HG03575 (cell line): ENCODE results near the gene KRTAP10-7.
"Not testable (repeated sequence)": the region's sequence is repeated elsewhere in the genome, so short reads cannot be mapped to it uniquely, and the experiment has no call there.

Experiments used
- ATAC-seq: cut with Tn5 transposase; IDR thresholded peaks from one replicate; pipeline ENCODE4 v1.9.1; 2021; ENCODE audit not compliant: unreplicated experiment, insufficient number of reproducible peaks, low FRiP score; ENCODE audit errors: extremely low read depth

KRTAP10-7 gene

GRCh38 chr21:44583800-44584147, 16.6 kb upstream of the KRTAP10-7 start:
- no peak for ATAC-seq

DNA sequence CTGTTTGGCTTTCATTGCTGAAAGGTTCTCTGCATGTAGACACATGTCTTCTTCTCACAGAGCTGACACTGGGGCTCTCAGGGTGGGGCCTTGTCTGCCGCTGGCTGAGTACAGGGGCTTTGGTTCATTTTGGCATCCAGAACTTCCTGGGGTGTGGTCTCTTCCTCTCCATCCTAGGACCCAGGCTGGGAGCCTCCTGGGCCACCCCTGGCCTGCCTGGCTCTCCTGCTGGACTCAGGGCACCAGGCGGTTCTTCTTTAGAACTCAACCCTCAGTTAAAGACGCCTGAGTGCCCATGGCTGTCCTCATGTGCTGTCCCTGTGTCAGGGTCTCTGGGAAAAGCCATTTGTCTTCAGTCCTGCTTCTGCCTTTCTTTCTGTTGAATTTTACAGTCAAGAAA, 14.5 kb upstream of the KRTAP10-7 start:
- ATAC-seq, result no peak

DNA sequence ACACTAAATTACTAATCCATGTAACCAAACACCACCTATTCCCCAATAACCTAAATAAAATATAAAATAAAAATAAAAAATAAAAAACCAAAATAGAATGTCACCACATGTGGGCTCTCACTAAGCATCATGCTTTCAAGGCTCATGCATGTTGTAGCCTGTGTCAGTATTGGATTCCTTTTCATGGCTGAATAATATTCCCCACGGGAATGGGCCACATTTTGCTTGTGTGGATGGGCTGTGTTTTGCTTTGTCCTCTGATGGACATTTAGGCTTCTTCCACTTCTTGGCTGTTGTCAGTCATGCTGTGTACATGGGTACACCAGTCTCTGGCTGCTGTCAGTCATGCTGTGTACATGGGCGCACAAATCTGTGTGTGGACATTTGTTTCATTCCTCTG, 11.3 kb upstream of the KRTAP10-7 start:
- ATAC-seq, result no peak

DNA sequence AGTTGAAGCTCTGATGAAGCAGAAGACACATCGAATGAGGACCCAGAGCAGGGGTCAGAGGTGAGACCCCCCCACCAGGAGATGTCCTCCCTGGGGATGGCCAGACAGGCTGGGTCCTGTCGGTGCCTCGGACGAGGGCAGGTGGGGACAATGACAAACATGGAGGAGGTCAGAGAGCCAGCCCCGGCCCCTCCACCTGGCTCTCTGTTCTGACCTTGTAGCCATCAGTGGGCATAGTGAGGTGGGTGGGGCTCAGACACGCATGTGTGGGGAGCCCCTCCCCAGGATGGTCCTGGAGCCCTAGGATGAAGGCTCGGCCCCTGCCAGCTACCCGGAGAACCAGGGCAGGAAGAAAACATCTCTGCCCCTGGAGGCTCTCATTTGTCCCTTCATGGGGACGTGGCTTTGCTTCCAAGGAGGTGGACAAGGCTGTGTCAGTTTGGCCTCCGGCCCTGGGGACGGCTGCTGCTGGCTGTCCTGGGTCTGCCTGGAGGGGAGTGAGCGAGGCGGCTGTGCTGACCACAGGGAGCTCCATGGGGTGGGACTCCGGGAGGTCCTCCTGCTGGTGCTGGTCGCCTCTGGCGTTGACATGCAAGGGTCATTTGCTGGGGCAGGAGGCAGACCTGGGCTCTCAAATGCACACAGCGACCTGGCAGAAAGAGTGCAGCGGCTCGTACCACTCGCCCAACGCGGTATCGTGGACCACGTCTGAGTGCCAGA, 10.7 kb upstream of the KRTAP10-7 start:
- no peak for ATAC-seq

DNA sequence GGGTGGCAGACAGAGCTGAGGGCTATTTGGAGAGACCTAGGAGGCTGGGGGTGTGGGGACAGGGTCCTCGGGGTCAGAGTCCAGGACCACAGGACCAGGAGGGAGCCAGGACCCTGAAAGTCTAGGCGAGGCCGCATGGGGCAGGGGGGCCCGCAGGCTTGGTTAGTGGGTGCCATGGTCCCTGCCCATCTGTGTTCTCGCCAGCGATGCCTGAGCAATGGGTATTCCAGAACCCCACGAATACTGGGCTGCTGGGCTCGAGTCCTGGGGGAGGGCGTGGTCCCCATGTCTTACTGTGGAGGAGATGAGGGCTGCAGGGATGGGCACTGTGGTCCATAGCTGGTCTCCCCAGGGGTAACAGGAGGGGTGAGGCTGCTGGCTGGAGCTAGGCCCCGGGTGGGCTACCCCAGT, 10.1 kb upstream of the KRTAP10-7 start:
- ATAC-seq, result no peak

- not testable (repeated sequence) for ATAC-seq
Observed at GRCh38 chr21:44590897-44591800, 9.2 kb upstream of the KRTAP10-7 start.

DNA sequence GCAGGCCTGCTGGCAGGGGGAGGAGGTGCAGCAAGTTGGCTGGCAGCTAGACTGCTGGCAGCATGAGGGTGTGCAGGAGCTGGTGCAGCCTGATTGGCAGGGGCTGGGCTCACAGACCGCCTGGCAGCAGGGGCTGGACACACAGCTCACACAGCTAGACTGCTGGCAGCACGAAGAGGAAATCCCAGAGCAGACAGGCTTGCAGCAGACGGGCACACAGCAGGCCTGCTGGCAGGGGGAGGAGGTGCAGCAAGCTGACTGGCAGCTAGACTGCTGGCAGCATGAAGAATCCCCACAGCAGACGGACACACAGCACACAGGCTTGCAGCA, 8.6 kb upstream of the KRTAP10-7 start:
- not testable (repeated sequence) for ATAC-seq

DNA sequence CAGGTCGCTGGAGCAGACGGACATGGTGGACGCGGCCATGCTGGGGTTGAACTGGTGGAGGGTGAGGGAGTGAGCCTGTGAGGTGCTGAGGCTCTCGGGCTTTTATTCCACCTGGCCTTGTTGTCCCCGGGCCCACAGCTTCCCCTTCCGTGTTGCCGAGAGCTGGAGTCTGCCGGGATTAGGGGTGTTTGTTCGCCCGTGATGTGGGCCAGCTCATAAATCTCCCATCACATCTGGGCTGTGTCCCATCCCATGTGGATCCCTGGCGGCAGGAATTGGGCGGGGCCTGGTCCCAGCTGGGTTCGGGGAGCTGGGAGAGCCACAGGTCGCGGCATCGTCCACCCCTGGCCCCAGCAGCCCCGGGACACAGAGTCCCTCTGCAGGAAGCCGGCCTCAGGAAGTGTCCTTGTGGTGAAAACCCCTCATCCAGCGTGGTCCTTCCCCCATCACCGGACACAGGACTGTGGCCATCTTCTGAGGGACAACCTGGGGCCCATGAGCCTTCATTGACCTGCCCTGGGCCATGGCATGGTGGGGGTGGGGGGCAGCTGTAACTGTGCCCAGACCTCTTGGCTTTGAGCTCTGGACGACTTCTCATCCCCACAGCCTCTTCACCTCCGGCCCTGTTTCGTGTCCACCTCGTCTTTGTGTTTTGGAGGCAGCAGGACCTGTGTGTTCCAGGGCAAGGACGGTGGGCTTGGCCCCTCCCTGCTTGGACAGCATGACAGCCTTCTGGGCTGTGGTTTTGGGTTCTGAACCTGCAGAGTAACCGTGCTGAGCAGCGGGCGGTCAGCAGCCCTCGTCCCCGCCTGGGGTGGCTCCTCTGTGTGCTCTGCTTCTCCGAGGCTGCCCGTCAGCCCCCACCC, 7.7 kb upstream of the KRTAP10-7 start, which contains the start of gene KRTAP10-6:
TSS of gene KRTAP10-6 (minus strand) at position 60 of the 866 bp plus-strand sequence. CDS start at position 39, 21 bp downstream.
- no peak for ATAC-seq

DNA sequence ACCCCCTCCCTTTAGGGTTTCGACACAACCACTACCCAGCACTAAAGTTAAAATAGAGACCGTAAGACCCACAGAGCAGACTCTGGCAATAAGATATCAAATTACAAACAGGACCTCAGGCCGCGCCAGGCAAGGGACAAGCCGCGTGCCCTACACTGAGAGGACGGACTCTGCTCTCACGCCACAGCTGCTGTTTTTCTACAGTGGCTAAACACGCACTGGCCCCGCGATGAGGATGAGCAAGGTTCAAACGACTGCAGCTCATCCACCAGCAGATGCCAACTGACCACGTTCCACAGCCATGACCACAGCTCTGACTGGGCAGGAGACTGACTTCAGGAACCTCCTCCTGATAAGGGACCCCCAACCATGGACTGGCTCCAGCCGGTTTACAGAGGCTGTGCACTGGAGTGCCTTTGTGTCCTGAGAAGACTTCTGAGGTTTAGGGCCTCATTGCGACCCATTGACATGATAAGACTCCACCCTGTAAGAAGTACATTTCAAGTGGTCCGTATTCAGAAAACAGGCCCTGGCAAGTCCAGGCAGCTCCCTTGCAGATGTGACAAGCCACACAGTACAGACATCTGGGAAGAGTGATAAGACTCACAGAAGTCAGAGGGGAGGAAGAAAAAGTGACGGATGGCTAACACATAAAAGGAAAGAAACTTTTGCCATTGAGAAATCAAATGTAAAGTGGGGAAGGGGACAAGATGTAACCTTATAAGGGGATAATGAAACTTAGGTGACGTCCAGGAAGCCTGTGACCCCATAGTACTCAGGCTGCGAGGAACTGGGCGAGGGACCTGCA, 6.6 kb upstream of the KRTAP10-7 start:
- ATAC-seq, result no peak

GRCh38 chr21:44594406-44594916, 5.9 kb upstream of the KRTAP10-7 start:
- ATAC-seq, result no peak

DNA sequence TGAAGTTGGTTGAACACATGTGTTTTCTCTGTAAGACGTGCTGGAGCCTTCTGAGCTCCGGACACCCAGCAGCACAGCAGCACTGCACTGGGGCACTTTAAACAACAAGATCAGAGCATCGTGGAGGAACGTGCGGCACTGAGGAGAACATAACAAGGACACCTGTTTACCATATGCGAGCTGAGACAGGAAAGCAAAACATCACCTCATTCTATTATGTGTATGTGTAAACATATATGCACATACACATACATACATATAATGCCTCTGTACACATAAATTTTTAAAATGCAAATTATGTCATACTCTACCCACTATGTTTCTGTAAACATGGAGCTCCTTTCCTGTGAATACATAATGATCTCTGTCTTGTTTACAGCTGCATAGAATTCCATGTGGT, 4.9 kb upstream of the KRTAP10-7 start:
- no peak for ATAC-seq

DNA sequence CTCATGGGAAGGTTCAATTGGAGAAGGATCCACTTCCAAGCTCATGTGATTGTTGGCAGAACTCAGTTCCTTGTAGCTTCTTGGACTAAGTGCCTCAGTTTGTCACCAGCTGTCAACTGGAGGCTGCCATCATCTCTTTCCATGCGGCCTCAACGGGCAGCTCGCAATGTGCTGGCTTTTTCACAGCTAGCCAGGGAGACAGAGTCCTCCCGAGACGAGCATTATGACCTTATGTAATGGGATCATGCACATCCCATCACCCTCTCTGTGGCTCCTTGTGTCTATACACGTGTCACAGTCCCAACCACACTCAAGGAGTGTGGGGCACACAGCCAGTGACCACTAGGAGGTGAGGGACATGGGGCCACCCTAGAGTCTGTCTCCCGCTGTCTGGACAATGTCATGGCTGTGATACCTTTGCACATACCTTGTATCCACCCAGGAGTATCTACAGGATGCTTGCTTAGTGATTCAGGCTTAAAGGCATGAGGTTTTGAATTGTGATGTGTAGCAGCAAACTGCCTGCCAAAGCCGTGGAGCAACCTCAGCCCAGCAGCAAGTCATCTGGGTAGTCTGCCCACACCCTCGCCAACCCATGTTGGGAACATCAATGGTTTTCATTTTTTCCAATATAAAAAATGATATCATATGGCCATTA, 4.2 kb upstream of the KRTAP10-7 start:
- no peak for ATAC-seq

- ATAC-seq, result no peak
Observed at GRCh38 chr21:44598061-44598460, 2.3 kb upstream of the KRTAP10-7 start.

DNA sequence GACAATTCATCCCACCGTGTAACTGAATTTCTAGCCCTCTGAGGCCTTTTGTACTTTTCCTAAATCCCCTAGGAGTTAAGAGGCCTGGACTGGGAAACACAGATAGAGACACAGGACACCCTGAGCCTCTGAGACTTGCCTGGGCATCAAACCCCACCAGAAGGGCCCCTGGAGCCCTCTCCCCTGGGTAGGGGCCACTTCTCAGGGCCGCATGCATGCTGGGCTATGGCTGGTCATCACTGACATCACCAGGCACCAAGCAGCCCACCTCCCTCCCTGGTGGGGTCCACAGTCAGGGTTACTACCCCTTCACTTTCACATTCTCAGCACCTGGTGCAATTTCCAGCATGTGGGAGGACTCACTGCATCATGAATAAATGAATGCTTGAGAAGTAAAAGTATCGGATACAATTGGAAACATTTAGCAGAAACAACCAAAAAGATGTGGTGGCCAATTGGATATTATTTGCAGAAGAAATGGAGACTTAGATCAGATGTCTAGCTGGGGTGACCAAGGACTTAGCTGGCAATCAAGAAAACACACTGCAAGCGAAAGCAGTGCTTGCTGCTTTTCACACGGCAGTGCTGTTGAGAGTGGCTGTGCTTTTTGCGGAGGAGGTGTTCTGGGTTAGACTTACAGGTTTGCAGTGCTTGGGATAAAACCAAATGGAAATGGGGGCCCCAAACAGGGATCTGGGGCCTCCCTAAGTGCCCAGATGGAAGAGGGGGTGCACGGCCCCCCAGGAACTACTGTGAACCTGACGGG, 950 bp upstream of the KRTAP10-7 start:
- ATAC-seq, result no peak

GRCh38 chr21:44601091-44601490, 694 bp downstream of the KRTAP10-7 start:
- ATAC-seq, result not testable (repeated sequence)

GRCh38 chr21:44601596-44602462, 1.4 kb downstream of the KRTAP10-7 start:
- no peak for ATAC-seq
